Liver (tissue), 9 donors: Measurements from ENCODE around the gene NISCH. TPM values are rescaled to one million over a fixed set of nuclear protein-coding genes. Genes with fewer than 3 reads are reported as not detected.

Experiments
- DNase-seq: peaks from one replicate; pipeline ENCODE4 v3.0.0-alpha.2; 2017; ENCODE audit warnings: low spot score
- H3K27ac ChIP-seq, 2 donors: one replicate each; pipeline ENCODE4 v1.7.0; 2013; ENCODE audit warnings: inconsistent platforms in 2 of 2, low read length in 2 of 2, control low read depth in 1 of 2, low read depth in 1 of 2, mild to moderate bottlenecking in 1 of 2
- H3K27me3 ChIP-seq, 4 donors: one replicate each; pipeline versions ENCODE4 v1.6.1 to v1.7.0; 2013; ENCODE audit warnings: low read length in 3 of 4, inconsistent platforms in 1 of 4, mild to moderate bottlenecking in 1 of 4, moderate library complexity in 1 of 4; ENCODE audit not compliant: control insufficient read depth in 4 of 4, insufficient read depth in 4 of 4
- H3K36me3 ChIP-seq, 4 donors: one replicate each; pipeline versions ENCODE4 v1.6.1 to v1.7.0; 2013; ENCODE audit warnings: low read length in 3 of 4, mild to moderate bottlenecking in 3 of 4, low read depth in 1 of 4, moderate library complexity in 1 of 4; ENCODE audit not compliant: control insufficient read depth in 4 of 4, insufficient read depth in 3 of 4
- H3K4me1 ChIP-seq, 4 donors: one replicate each; pipeline versions ENCODE4 v1.6.1 to v1.7.0; 2013; ENCODE audit warnings: low read length in 3 of 4, mild to moderate bottlenecking in 3 of 4, moderate library complexity in 1 of 4; ENCODE audit not compliant: control insufficient read depth in 4 of 4, insufficient read depth in 4 of 4
- H3K4me3 ChIP-seq, 3 donors: one replicate each; pipeline versions ENCODE4 v1.6.1 to v1.7.0; 2013; ENCODE audit warnings: low read length in 3 of 3, control low read depth in 1 of 3, low read depth in 1 of 3, mild to moderate bottlenecking in 1 of 3
- H3K9ac ChIP-seq, 2 donors: one replicate each; pipeline ENCODE4 v1.7.0; 2013; ENCODE audit warnings: low read length in 2 of 2, mild to moderate bottlenecking in 2 of 2, moderate library complexity in 2 of 2, control low read depth in 1 of 2, low read depth in 1 of 2
- H3K9me3 ChIP-seq, 4 donors: one replicate each; pipeline versions ENCODE4 v1.6.1 to v1.7.0; 2013; ENCODE audit warnings: low read length in 3 of 4; ENCODE audit not compliant: control insufficient read depth in 4 of 4
- JUND ChIP-seq, 2 donors: IDR thresholded peaks; 2 replicates each; pipeline ENCODE4 v1.6.1; 2016; ENCODE audit warnings: antibody characterized with exemption in 2 of 2
- SP1 ChIP-seq: IDR thresholded peaks from 2 replicates; pipeline ENCODE4 v1.6.1; 2018; ENCODE audit warnings: antibody characterized with exemption, mild to moderate bottlenecking
- TAF1 ChIP-seq: conservative IDR thresholded peaks from 2 replicates; pipeline ENCODE4 v1.6.1; 2016; ENCODE audit warnings: antibody characterized with exemption, mild to moderate bottlenecking
- YY1 ChIP-seq: IDR thresholded peaks from 2 replicates; pipeline ENCODE4 v1.6.1; 2016; ENCODE audit warnings: antibody characterized with exemption, mild to moderate bottlenecking
- WGBS: extraction: QIAGEN DNeasy Blood & Tissue Kit; methylation state at CpG from one replicate; pipeline ENCODE4 v1.1.7; 2013; 5-methylcytosine and 5-hydroxymethylcytosine counted together
- polyA plus RNA-seq, 2 donors: library from polyadenylated mRNA; stranded (reverse) in 1 of 2; unstranded in 1 of 2; fragments of 200-250 nt in 1 of 2; fragments of >200 nt in 1 of 2; fragmentation: Nextera tagmentation in 1 of 2; extraction: Ambion mirVana in 1 of 2; gene quantifications; one replicate each; pipeline versions ENCODE4 v1.2.1 to v1.2.3, GENCODE V29; 2013 to 2015
- total RNA-seq, 2 donors: library from RNA; depleted of rRNA; stranded (reverse); fragments of >200 nt; gene quantifications; one replicate each; pipeline ENCODE4 v1.2.3, GENCODE V29; 2014
- TF ChIP-seq, protein P1 (sequence below): fragments of 150-350 bp; IDR thresholded peaks from 2 replicates; pipeline ENCODE4 v1.5.1; 2017; ENCODE audit warnings: improper control_type of control experiment, low read depth, low read length; ENCODE audit not compliant: missing input control
- TF ChIP-seq, protein P2 (sequence below): IDR thresholded peaks from 2 replicates; pipeline ENCODE4 v1.6.1; 2016; ENCODE audit warnings: antibody characterized with exemption
- TF ChIP-seq, protein P3 (sequence below): IDR thresholded peaks from 2 replicates; pipeline ENCODE4 v1.6.1; 2016; ENCODE audit warnings: antibody characterized with exemption
- TF ChIP-seq, protein P4 (sequence below): IDR thresholded peaks from 2 replicates; pipeline ENCODE4 v1.6.1; 2016; ENCODE audit warnings: antibody characterized with exemption, mild to moderate bottlenecking
- donor health status: healthy.
- donor health status: healthy.
- donor health status: healthy.
- donor health status: healthy.
- donor health status: healthy.

NISCH gene
- total and polyA plus RNA-seq, 4 donors, result 10.8 to 39.8 (median 17.6) TPM

DNA sequence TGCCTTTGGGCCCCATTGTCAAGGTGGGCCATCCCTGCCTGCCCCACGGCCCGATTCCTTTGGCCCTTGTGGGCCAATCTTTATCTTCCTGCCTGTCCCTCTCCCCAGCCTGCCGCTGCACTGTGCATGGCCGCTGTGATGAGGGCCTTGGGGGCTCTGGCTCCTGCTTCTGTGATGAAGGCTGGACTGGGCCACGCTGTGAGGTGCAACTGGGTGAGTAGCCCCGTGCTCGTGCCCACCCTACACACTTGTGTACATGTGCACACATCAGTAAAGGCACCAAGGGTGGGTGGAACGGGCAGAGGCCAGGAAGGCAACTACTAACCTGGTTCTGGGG is 66.1 kb downstream of the NISCH start (continued):
- TF ChIP-seq, protein P1, sequence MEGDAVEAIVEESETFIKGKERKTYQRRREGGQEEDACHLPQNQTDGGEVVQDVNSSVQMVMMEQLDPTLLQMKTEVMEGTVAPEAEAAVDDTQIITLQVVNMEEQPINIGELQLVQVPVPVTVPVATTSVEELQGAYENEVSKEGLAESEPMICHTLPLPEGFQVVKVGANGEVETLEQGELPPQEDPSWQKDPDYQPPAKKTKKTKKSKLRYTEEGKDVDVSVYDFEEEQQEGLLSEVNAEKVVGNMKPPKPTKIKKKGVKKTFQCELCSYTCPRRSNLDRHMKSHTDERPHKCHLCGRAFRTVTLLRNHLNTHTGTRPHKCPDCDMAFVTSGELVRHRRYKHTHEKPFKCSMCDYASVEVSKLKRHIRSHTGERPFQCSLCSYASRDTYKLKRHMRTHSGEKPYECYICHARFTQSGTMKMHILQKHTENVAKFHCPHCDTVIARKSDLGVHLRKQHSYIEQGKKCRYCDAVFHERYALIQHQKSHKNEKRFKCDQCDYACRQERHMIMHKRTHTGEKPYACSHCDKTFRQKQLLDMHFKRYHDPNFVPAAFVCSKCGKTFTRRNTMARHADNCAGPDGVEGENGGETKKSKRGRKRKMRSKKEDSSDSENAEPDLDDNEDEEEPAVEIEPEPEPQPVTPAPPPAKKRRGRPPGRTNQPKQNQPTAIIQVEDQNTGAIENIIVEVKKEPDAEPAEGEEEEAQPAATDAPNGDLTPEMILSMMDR, result no peak

DNA sequence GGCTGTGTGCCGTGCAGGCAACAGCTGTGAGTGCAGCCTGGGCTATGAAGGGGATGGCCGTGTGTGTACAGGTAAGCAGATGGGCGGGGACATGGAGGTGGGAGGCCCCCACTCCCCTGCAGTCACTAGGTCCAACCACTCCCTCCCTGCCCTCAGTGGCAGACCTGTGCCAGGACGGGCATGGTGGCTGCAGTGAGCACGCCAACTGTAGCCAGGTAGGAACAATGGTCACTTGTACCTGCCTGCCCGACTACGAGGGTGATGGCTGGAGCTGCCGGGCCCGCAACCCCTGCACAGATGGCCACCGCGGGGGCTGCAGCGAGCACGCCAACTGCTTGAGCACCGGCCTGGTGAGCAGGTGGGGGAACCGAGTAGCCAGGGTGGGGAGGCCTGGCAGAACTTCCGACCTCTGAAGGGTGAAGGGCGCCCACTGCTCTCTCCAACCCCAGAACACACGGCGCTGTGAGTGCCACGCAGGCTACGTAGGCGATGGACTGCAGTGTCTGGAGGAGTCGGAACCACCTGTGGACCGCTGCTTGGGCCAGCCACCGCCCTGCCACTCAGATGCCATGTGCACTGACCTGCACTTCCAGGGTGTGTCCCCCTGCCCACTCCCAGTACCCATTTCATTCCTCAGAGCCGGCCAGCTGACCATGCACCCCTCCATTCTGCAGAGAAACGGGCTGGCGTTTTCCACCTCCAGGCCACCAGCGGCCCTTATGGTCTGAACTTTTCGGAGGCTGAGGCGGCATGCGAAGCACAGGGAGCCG is 66.7 kb downstream of the NISCH start:
- H3K4me3 ChIP-seq, result no peak overlapping the region
- 95% methylated on average over 33 of the region's 33 CpGs for WGBS
- TF ChIP-seq, protein P1, result no peak
- TF ChIP-seq JUND (IDR thresholded peaks at IDR 0.05), result no peak
- no peak for TF ChIP-seq TAF1
- TF ChIP-seq, protein P2, sequence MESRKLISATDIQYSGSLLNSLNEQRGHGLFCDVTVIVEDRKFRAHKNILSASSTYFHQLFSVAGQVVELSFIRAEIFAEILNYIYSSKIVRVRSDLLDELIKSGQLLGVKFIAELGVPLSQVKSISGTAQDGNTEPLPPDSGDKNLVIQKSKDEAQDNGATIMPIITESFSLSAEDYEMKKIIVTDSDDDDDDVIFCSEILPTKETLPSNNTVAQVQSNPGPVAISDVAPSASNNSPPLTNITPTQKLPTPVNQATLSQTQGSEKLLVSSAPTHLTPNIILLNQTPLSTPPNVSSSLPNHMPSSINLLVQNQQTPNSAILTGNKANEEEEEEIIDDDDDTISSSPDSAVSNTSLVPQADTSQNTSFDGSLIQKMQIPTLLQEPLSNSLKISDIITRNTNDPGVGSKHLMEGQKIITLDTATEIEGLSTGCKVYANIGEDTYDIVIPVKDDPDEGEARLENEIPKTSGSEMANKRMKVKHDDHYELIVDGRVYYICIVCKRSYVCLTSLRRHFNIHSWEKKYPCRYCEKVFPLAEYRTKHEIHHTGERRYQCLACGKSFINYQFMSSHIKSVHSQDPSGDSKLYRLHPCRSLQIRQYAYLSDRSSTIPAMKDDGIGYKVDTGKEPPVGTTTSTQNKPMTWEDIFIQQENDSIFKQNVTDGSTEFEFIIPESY, result no peak
- TF ChIP-seq, protein P3, sequence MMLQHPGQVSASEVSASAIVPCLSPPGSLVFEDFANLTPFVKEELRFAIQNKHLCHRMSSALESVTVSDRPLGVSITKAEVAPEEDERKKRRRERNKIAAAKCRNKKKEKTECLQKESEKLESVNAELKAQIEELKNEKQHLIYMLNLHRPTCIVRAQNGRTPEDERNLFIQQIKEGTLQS, result no peak
- TF ChIP-seq YY1, result no peak
- TF ChIP-seq SP1, result no peak
- TF ChIP-seq, protein P4, sequence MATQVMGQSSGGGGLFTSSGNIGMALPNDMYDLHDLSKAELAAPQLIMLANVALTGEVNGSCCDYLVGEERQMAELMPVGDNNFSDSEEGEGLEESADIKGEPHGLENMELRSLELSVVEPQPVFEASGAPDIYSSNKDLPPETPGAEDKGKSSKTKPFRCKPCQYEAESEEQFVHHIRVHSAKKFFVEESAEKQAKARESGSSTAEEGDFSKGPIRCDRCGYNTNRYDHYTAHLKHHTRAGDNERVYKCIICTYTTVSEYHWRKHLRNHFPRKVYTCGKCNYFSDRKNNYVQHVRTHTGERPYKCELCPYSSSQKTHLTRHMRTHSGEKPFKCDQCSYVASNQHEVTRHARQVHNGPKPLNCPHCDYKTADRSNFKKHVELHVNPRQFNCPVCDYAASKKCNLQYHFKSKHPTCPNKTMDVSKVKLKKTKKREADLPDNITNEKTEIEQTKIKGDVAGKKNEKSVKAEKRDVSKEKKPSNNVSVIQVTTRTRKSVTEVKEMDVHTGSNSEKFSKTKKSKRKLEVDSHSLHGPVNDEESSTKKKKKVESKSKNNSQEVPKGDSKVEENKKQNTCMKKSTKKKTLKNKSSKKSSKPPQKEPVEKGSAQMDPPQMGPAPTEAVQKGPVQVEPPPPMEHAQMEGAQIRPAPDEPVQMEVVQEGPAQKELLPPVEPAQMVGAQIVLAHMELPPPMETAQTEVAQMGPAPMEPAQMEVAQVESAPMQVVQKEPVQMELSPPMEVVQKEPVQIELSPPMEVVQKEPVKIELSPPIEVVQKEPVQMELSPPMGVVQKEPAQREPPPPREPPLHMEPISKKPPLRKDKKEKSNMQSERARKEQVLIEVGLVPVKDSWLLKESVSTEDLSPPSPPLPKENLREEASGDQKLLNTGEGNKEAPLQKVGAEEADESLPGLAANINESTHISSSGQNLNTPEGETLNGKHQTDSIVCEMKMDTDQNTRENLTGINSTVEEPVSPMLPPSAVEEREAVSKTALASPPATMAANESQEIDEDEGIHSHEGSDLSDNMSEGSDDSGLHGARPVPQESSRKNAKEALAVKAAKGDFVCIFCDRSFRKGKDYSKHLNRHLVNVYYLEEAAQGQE, result no peak
- no peak overlapping the region for H3K9ac ChIP-seq
- no peak overlapping the region for H3K27ac ChIP-seq
- H3K36me3 ChIP-seq, result no peaks in the 10 kb centered on the region
- DNase-seq, result no peak
- no peaks in the 10 kb centered on the region for H3K9me3 ChIP-seq
- no peaks in the 10 kb centered on the region for H3K27me3 ChIP-seq
- peaks cover 0 to 4% (median 0%) of the 10 kb centered on the region in 4 donors for H3K4me1 ChIP-seq
